ENCODE data around the gene TLCD3B. TPM values are rescaled to one million over a fixed set of nuclear protein-coding genes. Genes with fewer than 3 reads are reported as not detected.

TLCD3B gene
- total and polyA plus RNA-seq, 9 donors: 0.15 TPM; not detected in 8

GRCh38 chr16:30065943-30066760 is 35.1 kb upstream of the TLCD3B start:
- Histone ChIP-seq H3K9me3 (no peaks in the 10 kb centered on the region), H3K27ac (peak overlapping the region; percentile 80 to 99), H3K4me1 (ENCODE audit: insufficient read depth) (peaks cover 21% of the 10 kb centered on the region), H3K36me3 (no peaks in the 10 kb centered on the region), H3K27me3 (no peaks in the 10 kb centered on the region), H3K4me3 (peak overlapping the region; percentile 97)
- peak in 3 of 5 donors; percentile 45 to 82 (median 75) for DNase-seq
- intact Hi-C loops (cut with DNase I): loop anchor here in 2 of 4 donors (2.0 to 10.0 kb wide), 2 partner anchors 27 to 339 kb away; partner anchors contain the start of gene ZNF771 (in 1 of the 2)
- no peak for TF ChIP-seq EP300 (IDR thresholded peaks at IDR 0.05)
- TF ChIP-seq, protein P1, sequence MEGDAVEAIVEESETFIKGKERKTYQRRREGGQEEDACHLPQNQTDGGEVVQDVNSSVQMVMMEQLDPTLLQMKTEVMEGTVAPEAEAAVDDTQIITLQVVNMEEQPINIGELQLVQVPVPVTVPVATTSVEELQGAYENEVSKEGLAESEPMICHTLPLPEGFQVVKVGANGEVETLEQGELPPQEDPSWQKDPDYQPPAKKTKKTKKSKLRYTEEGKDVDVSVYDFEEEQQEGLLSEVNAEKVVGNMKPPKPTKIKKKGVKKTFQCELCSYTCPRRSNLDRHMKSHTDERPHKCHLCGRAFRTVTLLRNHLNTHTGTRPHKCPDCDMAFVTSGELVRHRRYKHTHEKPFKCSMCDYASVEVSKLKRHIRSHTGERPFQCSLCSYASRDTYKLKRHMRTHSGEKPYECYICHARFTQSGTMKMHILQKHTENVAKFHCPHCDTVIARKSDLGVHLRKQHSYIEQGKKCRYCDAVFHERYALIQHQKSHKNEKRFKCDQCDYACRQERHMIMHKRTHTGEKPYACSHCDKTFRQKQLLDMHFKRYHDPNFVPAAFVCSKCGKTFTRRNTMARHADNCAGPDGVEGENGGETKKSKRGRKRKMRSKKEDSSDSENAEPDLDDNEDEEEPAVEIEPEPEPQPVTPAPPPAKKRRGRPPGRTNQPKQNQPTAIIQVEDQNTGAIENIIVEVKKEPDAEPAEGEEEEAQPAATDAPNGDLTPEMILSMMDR (IDR thresholded peaks at IDR 0.05): peak in 1 of 3 donors; percentile 29
- 1% methylated on average over 41 to 44 of the region's 44 CpGs for WGBS, 3 donors

GRCh38 chr16:30065102-30065942 is 34.3 kb upstream of the TLCD3B start, which contains the start of gene ALDOA:
TSS of gene ALDOA (plus strand) at chr16:30065760. CDS start at chr16:30066898, 1,138 bp downstream.
- intact Hi-C loops (cut with DNase I): loop anchor here in 2 of 4 donors (2.0 to 10.0 kb wide), 2 partner anchors 27 to 339 kb away; partner anchors contain the start of gene ZNF771 (in 1 of the 2)
- no peaks in the 10 kb centered on the region for H3K27me3 ChIP-seq
- no peaks in the 10 kb centered on the region for H3K36me3 ChIP-seq
- WGBS, 3 donors: 0% methylated on average over 64 to 99 of the region's 99 CpGs
- peaks cover 21% of the 10 kb centered on the region for H3K4me1 ChIP-seq (ENCODE audit: insufficient read depth)
- peak; percentile 98 for DNase-seq
- H3K9me3 ChIP-seq: no peaks in the 10 kb centered on the region
- H3K4me3 ChIP-seq: peak within 1 kb of the TSS; percentile 97
- peak within 1 kb of the TSS; percentile 91 to 99 for H3K27ac ChIP-seq
- TF ChIP-seq, protein P1 (IDR thresholded peaks at IDR 0.05): peak in 2 of 3 donors; percentile 32 to 38
- TF ChIP-seq POLR2A (IDR thresholded peaks at IDR 0.05) (peak; percentile 91), EP300 (IDR thresholded peaks at IDR 0.05) (peak; percentile 65)

DNA sequence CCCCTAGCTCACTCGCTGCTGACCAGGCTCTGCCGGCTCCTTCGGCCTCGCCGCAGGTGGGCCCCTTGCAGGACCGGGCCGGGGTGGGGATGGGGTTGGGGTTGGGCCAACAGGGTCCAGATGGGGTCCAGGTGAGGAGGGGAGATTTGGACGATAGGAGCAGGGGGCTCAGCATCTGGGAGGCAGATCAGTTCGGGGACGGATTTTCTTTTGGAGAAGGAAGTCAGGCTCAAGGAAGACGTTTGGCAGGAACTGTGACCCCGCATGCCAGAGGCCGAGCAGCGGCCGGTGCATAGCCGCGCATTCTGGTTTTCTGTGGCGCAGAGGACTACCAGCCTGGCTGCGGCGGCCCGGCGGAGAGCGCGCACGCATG is 33.6 kb upstream of the TLCD3B start:
- H3K27me3 ChIP-seq: no peaks in the 10 kb centered on the region
- H3K4me3 ChIP-seq: peak overlapping the region; percentile 97
- intact Hi-C loops (cut with DNase I): loop anchor here in 2 of 4 donors (2.0 to 10.0 kb wide), 2 partner anchors 28 to 340 kb away; partner anchors contain the start of gene ZNF771 (in 1 of the 2)
- H3K4me1 ChIP-seq (ENCODE audit: insufficient read depth): peaks cover 16% of the 10 kb centered on the region
- no peaks in the 10 kb centered on the region for H3K36me3 ChIP-seq
- H3K27ac ChIP-seq: peak overlapping the region; percentile 91 to 99
- WGBS, 3 donors: 0 to 1% (median 1%) methylated on average over 21 to 25 of the region's 25 CpGs
- TF ChIP-seq POLR2A (IDR thresholded peaks at IDR 0.05): no peak
- H3K9me3 ChIP-seq: no peaks in the 10 kb centered on the region
- no peak for DNase-seq

DNA sequence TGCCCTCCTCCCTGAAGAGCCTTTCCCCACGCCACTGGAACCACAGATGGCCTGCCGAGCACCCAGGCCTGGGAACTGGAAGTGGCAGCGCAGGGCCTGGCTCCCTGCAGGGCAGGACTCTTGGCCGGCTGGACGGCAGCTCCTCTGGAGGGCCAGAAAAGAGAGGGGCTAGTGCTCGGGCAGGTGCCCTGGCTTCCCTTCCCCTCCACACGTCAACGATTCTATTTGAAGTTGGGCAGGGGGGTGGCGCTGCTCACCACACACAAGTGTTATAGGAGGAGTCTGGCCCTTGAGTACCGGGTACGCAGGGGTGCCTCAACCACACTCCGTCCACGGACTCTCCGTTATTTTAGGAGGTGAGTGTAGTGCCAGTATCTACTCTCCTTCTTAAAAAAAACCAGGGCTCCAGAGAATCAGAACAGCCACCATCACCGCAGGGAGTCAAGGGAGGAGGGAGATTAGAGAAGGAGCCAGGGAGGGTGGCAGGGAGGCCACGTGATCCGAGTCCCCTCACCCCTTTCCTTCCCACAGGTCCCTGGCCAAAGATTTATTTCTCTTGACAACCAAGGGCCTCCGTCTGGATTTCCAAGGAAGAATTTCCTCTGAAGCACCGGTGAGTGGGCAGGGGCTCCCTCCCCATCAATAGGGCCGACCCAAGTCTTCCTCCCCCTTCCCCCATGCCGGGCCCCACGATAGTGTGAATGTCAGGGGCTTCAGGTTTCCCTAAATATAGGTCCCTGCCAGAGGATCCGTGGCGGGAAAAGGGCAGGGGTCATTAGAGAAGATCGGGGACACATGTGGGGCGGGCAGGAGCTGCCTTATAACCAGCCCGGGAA is 33.0 kb upstream of the TLCD3B start:
- intact Hi-C loops (cut with DNase I): loop anchor here in 2 of 4 donors (2.0 to 10.0 kb wide), 2 partner anchors 29 to 341 kb away; partner anchors contain the start of gene ZNF771 (in 1 of the 2)
- Histone ChIP-seq H3K9me3 (no peaks in the 10 kb centered on the region), H3K4me1 (ENCODE audit: insufficient read depth) (peaks cover 13% of the 10 kb centered on the region), H3K36me3 (no peaks in the 10 kb centered on the region), H3K27ac (peak overlapping the region; percentile 91 to 99), H3K4me3 (peak overlapping the region; percentile 97), H3K27me3 (no peaks in the 10 kb centered on the region)
- TF ChIP-seq EP300 (IDR thresholded peaks at IDR 0.05): no peak
- peak; percentile 57 for TF ChIP-seq POLR2A (IDR thresholded peaks at IDR 0.05)
- TF ChIP-seq, protein P1 (IDR thresholded peaks at IDR 0.05): peak; percentile 17 to 45 (median 44)
- 2 to 8% (median 7%) methylated on average over 26 to 27 of the region's 27 CpGs for WGBS, 3 donors
- DNase-seq: peak; percentile 79 to 86 (median 83)
